SU-DHL-6 (cell line): ENCODE results near the gene SELPLG.

Experiments used
- EZH2phosphoT487 ChIP-seq: fragments of 200-600 bp; sonication (generic), shearing (Covaris generic); conservative IDR thresholded peaks from 2 replicates; pipeline ENCODE4 v1.6.1; 2018; ENCODE audit warnings: mild to moderate bottlenecking, antibody characterized with exemption, low read length, moderate library complexity, mixed read lengths
- TF ChIP-seq, protein P1 (sequence below): fragments of 200-600 bp; sonication (generic); IDR thresholded peaks from one replicate; pipeline ENCODE4 v1.5.1; 2017; ENCODE audit warnings: antibody characterized with exemption, mild to moderate bottlenecking, low read length, moderate library complexity; ENCODE audit not compliant: insufficient read depth, poor library complexity, severe bottlenecking

DNA sequence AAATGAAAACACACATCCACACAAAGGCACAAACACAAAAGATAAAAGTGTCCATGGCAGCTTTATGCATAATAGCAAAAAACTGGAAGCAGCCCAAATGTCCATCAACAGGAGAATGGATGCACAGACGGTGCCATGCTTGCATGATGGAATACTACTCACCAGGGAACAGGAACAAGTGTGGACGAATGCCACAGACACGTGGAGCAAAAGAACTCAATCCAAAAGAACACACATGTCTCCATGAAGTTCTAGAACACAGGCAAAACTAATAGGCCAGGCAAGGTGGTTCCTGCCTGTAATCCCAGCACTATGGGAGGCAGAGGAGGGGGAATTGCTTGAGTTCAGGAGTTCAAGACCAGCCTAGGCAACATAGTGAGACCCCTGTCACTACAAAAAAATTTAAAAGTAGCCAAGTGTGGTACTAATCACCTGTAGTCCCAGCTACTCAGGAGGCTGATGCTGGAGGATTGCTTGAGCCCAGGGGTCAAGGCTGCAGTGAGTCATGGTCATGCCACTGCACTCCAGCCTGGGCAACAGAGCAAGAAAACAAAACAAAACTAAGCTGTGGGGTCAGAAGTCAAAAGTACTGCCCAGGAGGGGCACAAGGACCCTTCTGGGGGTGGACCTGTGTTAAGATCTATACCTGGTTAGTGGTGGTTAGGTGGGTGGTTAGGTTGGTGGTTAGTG lies 28.5 kb downstream of the SELPLG start:
- TF ChIP-seq, protein P1, sequence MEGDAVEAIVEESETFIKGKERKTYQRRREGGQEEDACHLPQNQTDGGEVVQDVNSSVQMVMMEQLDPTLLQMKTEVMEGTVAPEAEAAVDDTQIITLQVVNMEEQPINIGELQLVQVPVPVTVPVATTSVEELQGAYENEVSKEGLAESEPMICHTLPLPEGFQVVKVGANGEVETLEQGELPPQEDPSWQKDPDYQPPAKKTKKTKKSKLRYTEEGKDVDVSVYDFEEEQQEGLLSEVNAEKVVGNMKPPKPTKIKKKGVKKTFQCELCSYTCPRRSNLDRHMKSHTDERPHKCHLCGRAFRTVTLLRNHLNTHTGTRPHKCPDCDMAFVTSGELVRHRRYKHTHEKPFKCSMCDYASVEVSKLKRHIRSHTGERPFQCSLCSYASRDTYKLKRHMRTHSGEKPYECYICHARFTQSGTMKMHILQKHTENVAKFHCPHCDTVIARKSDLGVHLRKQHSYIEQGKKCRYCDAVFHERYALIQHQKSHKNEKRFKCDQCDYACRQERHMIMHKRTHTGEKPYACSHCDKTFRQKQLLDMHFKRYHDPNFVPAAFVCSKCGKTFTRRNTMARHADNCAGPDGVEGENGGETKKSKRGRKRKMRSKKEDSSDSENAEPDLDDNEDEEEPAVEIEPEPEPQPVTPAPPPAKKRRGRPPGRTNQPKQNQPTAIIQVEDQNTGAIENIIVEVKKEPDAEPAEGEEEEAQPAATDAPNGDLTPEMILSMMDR, result no peak
- no peak for TF ChIP-seq EZH2phosphoT487
